CD4-positive, alpha-beta T cell (primary cell): ENCODE measurements around the gene CNR2. TPM values are rescaled to one million over a fixed set of nuclear protein-coding genes. Genes with fewer than 3 reads are reported as not detected.

Experiments used
- ATAC-seq: fragments of 200-7000 bp; cut with Tn5 transposase; one replicate; pipeline ENCODE4 v1.10.0; 2022; ENCODE audit warnings: mild to moderate bottlenecking; ENCODE audit not compliant: poor library complexity
- CTCF ChIA-PET: fragments of 350-600 bp; sonication (Branson Sonifier 250); formaldehyde crosslinking; loops from one replicate; lab custom pipeline; 2021; ENCODE audit warnings: antibody characterized with exemption, inconsistent platforms; lab: Charles Lee
- POLR2A ChIA-PET: fragments of 350-600 bp; sonication (Branson Sonifier 250); formaldehyde crosslinking; loops from one replicate; lab custom pipeline; 2021; ENCODE audit warnings: antibody characterized with exemption, inconsistent platforms; lab: Charles Lee
- DNase-seq, 14 experiments: peaks; one replicate each; pipeline ENCODE4 v3.0.0-alpha.2; 2013 to 2020; ENCODE audit warnings: mixed read lengths in 2 of 14
- H3K27ac ChIP-seq, 2 donors: one replicate each; pipeline versions ENCODE4 v1.5.1 to v1.7.0; 2013; ENCODE audit warnings: low read length in 2 of 2, low read depth in 1 of 2, mild to moderate bottlenecking in 1 of 2
- H3K27me3 ChIP-seq, 2 experiments: 1 replicate in 1 of 2; 2 replicates in 1 of 2; pipeline versions ENCODE4 v1.6.1 to v1.7.0; 2013; ENCODE audit warnings: low read length in 2 of 2, control low read depth in 1 of 2, mild to moderate bottlenecking in 1 of 2, moderate library complexity in 1 of 2; ENCODE audit not compliant: insufficient read depth in 2 of 2, control insufficient read depth in 1 of 2
- H3K36me3 ChIP-seq: one replicate; pipeline ENCODE4 v1.6.1; 2013; ENCODE audit warnings: low read length, control low read depth; ENCODE audit not compliant: insufficient read depth
- H3K4me1 ChIP-seq: one replicate; pipeline ENCODE4 v1.6.1; 2013; ENCODE audit warnings: low read length, control low read depth; ENCODE audit not compliant: insufficient read depth
- H3K4me3 ChIP-seq: one replicate; pipeline ENCODE4 v1.5.1; 2013; ENCODE audit warnings: mild to moderate bottlenecking, low read length, moderate library complexity
- H3K9me3 ChIP-seq, 2 experiments: 1 replicate in 1 of 2; 2 replicates in 1 of 2; pipeline versions ENCODE4 v1.6.1 to v1.7.0; 2013; ENCODE audit warnings: low read length in 2 of 2, mild to moderate bottlenecking in 2 of 2, control low read depth in 1 of 2, moderate library complexity in 1 of 2; ENCODE audit not compliant: control insufficient read depth in 1 of 2, insufficient read depth in 1 of 2
- H3K27ac Mint-ChIP-seq: one replicate; pipeline ENCODE4 v1.8.0; 2020; ENCODE audit warnings: mixed read lengths
- H3K27me3 Mint-ChIP-seq: one replicate; pipeline ENCODE4 v1.8.0; 2021; ENCODE audit warnings: mixed read lengths
- H3K36me3 Mint-ChIP-seq: one replicate; pipeline ENCODE4 v1.8.0; 2021; ENCODE audit warnings: low read depth, mixed read lengths
- H3K4me1 Mint-ChIP-seq: one replicate; pipeline ENCODE4 v1.8.0; 2021; ENCODE audit warnings: low read depth, mixed read lengths
- H3K4me3 Mint-ChIP-seq: one replicate; pipeline ENCODE4 v1.8.0; 2020; ENCODE audit warnings: mild to moderate bottlenecking, mixed read lengths
- H3K9me3 Mint-ChIP-seq: one replicate; pipeline ENCODE4 v1.8.0; 2020; ENCODE audit warnings: mixed read lengths
- intact Hi-C, 2 experiments: fragments of 100-400 bp; cut with DNase I in 1 of 2; cut with micrococcal nuclease in 1 of 2; formaldehyde crosslinking; loops; one replicate each; pipeline versions ENCODE4 v1.15.1 to v1.9.0; 2023 to 2025; cut with DNase I, micrococcal nuclease
- total RNA-seq, 174 experiments: library from RNA in 2 of 174; stranded (reverse) in 2 of 174; gene quantifications; one replicate each; pipeline ENCODE4 v1.2.3 and lab custom pipeline; 2021 to 2026
- TF ChIP-seq, protein P1 (sequence below): fragments of 200-600 bp; IDR thresholded peaks from one replicate; pipeline ENCODE4 v1.8.0; 2022; ENCODE audit warnings: antibody characterized with exemption, mild to moderate bottlenecking

The CNR2 gene
- total RNA-seq, 2 experiments from 2014 or later = 0.05 TPM; not detected in 1

DNA sequence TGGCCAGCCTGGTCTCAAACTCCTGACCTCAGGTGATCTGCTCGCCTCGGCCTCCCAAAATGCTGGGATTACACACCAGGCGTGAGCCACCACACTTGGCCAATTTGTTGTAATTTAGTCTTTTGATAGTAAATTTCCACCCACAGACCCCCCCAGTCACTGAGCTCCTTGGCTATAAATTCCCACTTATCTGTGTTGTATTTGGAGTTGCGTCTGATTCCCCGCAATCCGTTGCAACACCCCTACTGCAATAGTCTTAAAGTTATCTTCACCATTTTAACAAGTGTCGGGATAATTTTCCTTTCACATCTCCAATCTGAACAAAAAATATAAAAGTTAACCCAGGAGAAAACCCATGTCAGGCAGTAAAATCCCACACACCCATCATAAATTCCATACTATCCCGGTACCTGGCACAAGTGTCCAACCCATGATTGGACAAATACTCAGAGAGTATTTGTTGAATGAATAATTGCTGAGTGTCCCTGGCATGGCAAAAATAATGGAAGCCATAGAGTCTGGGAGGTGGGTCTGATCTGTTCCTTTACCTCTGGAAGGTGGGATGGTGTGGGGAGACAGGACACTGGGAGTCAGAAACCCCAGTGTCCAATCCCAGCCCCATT lies 9.3 kb upstream of the CNR2 start:
- Histone ChIP-seq H3K9me3 (no peaks in the 10 kb centered on the region), H3K4me1 (no peaks in the 10 kb centered on the region), H3K4me3 (no peak overlapping the region), H3K27ac (no peak overlapping the region), H3K36me3 (no peaks in the 10 kb centered on the region), H3K27me3 (no peaks in the 10 kb centered on the region)
- TF ChIP-seq, protein P1, sequence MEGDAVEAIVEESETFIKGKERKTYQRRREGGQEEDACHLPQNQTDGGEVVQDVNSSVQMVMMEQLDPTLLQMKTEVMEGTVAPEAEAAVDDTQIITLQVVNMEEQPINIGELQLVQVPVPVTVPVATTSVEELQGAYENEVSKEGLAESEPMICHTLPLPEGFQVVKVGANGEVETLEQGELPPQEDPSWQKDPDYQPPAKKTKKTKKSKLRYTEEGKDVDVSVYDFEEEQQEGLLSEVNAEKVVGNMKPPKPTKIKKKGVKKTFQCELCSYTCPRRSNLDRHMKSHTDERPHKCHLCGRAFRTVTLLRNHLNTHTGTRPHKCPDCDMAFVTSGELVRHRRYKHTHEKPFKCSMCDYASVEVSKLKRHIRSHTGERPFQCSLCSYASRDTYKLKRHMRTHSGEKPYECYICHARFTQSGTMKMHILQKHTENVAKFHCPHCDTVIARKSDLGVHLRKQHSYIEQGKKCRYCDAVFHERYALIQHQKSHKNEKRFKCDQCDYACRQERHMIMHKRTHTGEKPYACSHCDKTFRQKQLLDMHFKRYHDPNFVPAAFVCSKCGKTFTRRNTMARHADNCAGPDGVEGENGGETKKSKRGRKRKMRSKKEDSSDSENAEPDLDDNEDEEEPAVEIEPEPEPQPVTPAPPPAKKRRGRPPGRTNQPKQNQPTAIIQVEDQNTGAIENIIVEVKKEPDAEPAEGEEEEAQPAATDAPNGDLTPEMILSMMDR = no peak
- intact Hi-C loops = no loop called here
- H3K4me1 Mint-ChIP-seq = no peaks in the 10 kb centered on the region
- no peak overlapping the region for H3K27ac Mint-ChIP-seq
- H3K27me3 Mint-ChIP-seq = no peaks in the 10 kb centered on the region
- ATAC-seq (no peak), DNase-seq (no peak)
- H3K9me3 Mint-ChIP-seq = no peaks in the 10 kb centered on the region
- H3K36me3 Mint-ChIP-seq = no peaks in the 10 kb centered on the region
- H3K4me3 Mint-ChIP-seq = no peak overlapping the region
- ChIA-PET POLR2A (no interaction called here), CTCF (no interaction called here)

DNA sequence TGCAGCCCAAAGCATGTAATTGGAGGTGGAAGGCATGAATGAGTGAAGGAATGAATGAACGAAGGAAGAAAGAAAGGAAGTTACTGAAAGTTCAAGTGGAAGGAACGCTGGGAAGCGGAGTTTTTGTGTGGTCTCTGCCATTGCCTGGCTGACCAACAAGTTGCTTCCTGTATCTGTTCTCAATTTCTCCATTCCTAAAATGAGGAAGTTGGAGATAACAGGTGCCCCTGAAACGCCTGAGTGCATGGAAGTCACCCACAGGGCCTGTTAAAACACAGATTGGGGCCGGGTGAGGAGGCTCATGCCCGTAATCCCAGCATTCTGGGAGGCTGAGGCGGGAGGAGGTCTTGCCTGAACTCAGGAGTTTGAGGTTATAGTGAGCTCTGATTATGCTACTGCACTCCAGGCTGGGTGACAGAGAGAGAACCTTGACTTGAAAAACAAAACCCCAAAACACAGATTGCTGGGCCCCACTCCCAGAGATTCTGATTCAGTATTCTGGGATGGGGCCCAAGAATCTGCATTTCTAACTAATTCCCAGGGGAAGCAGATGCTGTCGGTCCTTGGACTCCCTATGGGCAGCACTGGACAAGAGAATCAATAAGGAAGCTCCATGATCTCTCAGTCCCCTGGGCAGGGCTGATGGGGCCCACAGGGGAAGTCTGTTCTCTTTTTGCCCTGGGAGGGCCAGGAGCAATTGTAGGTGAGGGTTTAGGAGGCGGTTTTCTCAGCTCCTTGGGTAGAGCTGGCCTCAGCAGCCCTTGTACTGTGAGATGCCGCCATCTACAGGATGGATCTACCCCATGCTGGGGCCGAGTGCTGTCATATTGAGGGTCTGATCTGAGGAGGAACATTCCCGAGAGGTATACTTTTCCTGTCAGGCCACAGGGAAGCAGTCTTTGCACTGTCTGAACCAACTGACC lies 3.3 kb upstream of the CNR2 start:
- no peak overlapping the region for H3K4me3 Mint-ChIP-seq

DNA sequence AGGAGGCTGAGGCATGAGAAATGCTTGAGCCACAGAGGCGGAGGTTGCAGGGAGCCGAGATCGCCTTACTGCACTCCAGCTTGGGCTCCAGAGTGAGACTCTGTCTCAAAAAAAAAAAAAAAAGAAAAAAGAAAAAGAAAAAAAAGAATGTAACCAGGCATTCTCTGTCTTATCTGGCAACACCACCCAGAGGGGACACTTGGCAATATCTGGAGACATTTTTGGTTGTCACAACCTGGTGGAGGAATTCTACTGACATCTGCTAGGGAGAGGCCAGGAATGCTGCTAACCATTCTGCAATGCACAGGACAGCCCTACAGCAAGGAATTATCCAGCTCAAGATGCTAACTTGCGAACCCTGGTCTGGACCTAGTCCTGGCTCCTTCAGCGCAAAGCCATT lies 2.3 kb upstream of the CNR2 start:
- TF ChIP-seq, protein P1 = no peak
- H3K36me3 Mint-ChIP-seq = no peaks in the 10 kb centered on the region
- no peaks in the 10 kb centered on the region for H3K36me3 ChIP-seq
- no peaks in the 10 kb centered on the region for H3K27me3 ChIP-seq
- H3K9me3 Mint-ChIP-seq = no peaks in the 10 kb centered on the region
- no peaks in the 10 kb centered on the region for H3K9me3 ChIP-seq
- ChIA-PET POLR2A (no interaction called here), CTCF (no interaction called here)
- ATAC-seq (no peak), DNase-seq (no peak)
- no peak overlapping the region for H3K4me3 Mint-ChIP-seq
- no peak overlapping the region for H3K27ac Mint-ChIP-seq
- H3K4me1 Mint-ChIP-seq = peaks cover 29% of the 10 kb centered on the region
- H3K4me1 ChIP-seq = peaks cover 31% of the 10 kb centered on the region
- intact Hi-C loops = loop anchor here in 1 of 2 experiments (5.0 kb wide), 1 partner anchor 103 kb away; no protein-coding TSS in a partner anchor
- no peaks in the 10 kb centered on the region for H3K27me3 Mint-ChIP-seq
- H3K4me3 ChIP-seq = no peak overlapping the region
- H3K27ac ChIP-seq = no peak overlapping the region

More for the DNA sequence above, 3.3 kb upstream of the CNR2 start:
- Histone ChIP-seq H3K27ac (no peak overlapping the region), H3K4me1 (peaks cover 21% of the 10 kb centered on the region), H3K27me3 (no peaks in the 10 kb centered on the region), H3K36me3 (no peaks in the 10 kb centered on the region), H3K4me3 (no peak overlapping the region), H3K9me3 (no peaks in the 10 kb centered on the region)
- TF ChIP-seq, protein P1 = no peak
- DNase-seq = peak; percentile 9 to 74 (median 36)
- H3K27ac Mint-ChIP-seq = no peak overlapping the region
- peak; percentile 92 for ATAC-seq
- H3K9me3 Mint-ChIP-seq = no peaks in the 10 kb centered on the region
- H3K27me3 Mint-ChIP-seq = no peaks in the 10 kb centered on the region
- H3K36me3 Mint-ChIP-seq = no peaks in the 10 kb centered on the region
- POLR2A ChIA-PET = interaction anchor here (0.6 to 1.5 kb wide), 3 partner anchors 88 to 145 kb away, joined by 3 to 6 read pairs (median 4); no protein-coding TSS in a partner anchor
- intact Hi-C loops = loop anchor here (1.0 to 5.0 kb wide), 2 partner anchors 104 to 144 kb away; no protein-coding TSS in a partner anchor
- H3K4me1 Mint-ChIP-seq = peaks cover 26% of the 10 kb centered on the region
- CTCF ChIA-PET = interaction anchor here (0.6 to 1.9 kb wide), 3 partner anchors 106 to 145 kb away, joined by 3 to 8 read pairs (median 5); no protein-coding TSS in a partner anchor
